Neural cell (in vitro differentiated cells): Measurements from ENCODE around the gene C1orf226. TPM values are rescaled to one million over a fixed set of nuclear protein-coding genes. Genes with fewer than 3 reads are reported as not detected.

ENCODE experiments used
- H2AFZ ChIP-seq: fragments of 200-600, 300-800 bp; sonication (generic), shearing (Covaris generic); 2 replicates; pipeline ENCODE4 v1.6.0; 2014; ENCODE audit warnings: low read depth, mild to moderate bottlenecking, antibody characterized with exemption, low read length, moderate library complexity
- H3F3A ChIP-seq: fragments of 200-600 bp; shearing (Covaris generic); 2 replicates; pipeline ENCODE4 v1.6.1; 2016; ENCODE audit warnings: mild to moderate bottlenecking, moderate library complexity, mixed read lengths, antibody characterized with exemption, low read length; ENCODE audit not compliant: insufficient read depth, poor library complexity, severe bottlenecking
- H3K27ac ChIP-seq: fragments of 200-600, 300-800 bp; sonication (generic), shearing (Covaris generic); 2 replicates; pipeline ENCODE4 v1.5.1; 2014; ENCODE audit warnings: mild to moderate bottlenecking, low read length, moderate library complexity
- H3K27me3 ChIP-seq: fragments of 300-800, 200-600 bp; sonication (generic), shearing (Covaris generic); 2 replicates; pipeline ENCODE4 v1.6.0; 2014; ENCODE audit warnings: mild to moderate bottlenecking, low read depth, low read length, moderate library complexity; ENCODE audit not compliant: insufficient read depth
- H3K36me3 ChIP-seq: fragments of 300-800, 200-600 bp; sonication (generic), shearing (Covaris generic); 2 replicates; pipeline ENCODE4 v1.5.1; 2014; ENCODE audit warnings: mild to moderate bottlenecking, antibody characterized with exemption, low read length, moderate library complexity; ENCODE audit not compliant: insufficient read depth
- H3K4me2 ChIP-seq: fragments of 300-800, 200-600 bp; sonication (generic), shearing (Covaris generic); 2 replicates; pipeline ENCODE4 v1.6.0; 2014; ENCODE audit warnings: mild to moderate bottlenecking, low read length
- H3K4me3 ChIP-seq: fragments of 300-800, 200-600 bp; sonication (generic), shearing (Covaris generic); 2 replicates; pipeline ENCODE4 v1.5.1; 2014; ENCODE audit warnings: mild to moderate bottlenecking, low read length, moderate library complexity
- H3K79me2 ChIP-seq: fragments of 200-600 bp; shearing (Covaris generic); replicated peaks from 2 replicates; pipeline ENCODE4 v1.6.0; 2014; ENCODE audit warnings: mild to moderate bottlenecking, low read length, moderate library complexity; ENCODE audit not compliant: insufficient read depth
- H3K9ac ChIP-seq: fragments of 300-800, 200-600 bp; sonication (generic), shearing (Covaris generic); 2 replicates; pipeline ENCODE4 v1.6.1; 2016; ENCODE audit warnings: mild to moderate bottlenecking, low read length, mixed read lengths
- H3K9me2 ChIP-seq: fragments of 200-600 bp; shearing (Covaris generic); 2 replicates; pipeline ENCODE4 v1.6.1; 2016; ENCODE audit warnings: mild to moderate bottlenecking, low read length, mixed read lengths; ENCODE audit not compliant: insufficient read depth
- H3K9me3 ChIP-seq: fragments of 200-600, 300-800 bp; sonication (generic), shearing (Covaris generic); 2 replicates; pipeline ENCODE4 v1.6.1; 2016; ENCODE audit warnings: mild to moderate bottlenecking, mixed run types, low read length, moderate library complexity, mixed read lengths
- H4K20me1 ChIP-seq: fragments of 200-600 bp; shearing (Covaris generic); 2 replicates; pipeline ENCODE4 v1.6.1; 2016; ENCODE audit warnings: mild to moderate bottlenecking, mixed run types; ENCODE audit not compliant: insufficient read depth
- CTCF ChIP-seq: fragments of 450-650 bp; IDR thresholded peaks from 2 replicates; pipeline ENCODE4 v1.5.1; 2014; ENCODE audit warnings: antibody characterized with exemption, mild to moderate bottlenecking, moderate library complexity; ENCODE audit not compliant: poor library complexity, severe bottlenecking
- EP300 ChIP-seq: fragments of 450-650 bp; conservative IDR thresholded peaks from 2 replicates; pipeline ENCODE4 v1.6.1; 2014; ENCODE audit warnings: antibody characterized with exemption, mild to moderate bottlenecking, moderate library complexity; ENCODE audit not compliant: poor library complexity, severe bottlenecking
- EZH2 ChIP-seq: fragments of 200-600, 300-800 bp; shearing (Covaris generic), sonication (generic); IDR thresholded peaks from 2 replicates; pipeline ENCODE4 v1.6.1; 2014; ENCODE audit warnings: antibody characterized with exemption, low read length, borderline replicate concordance, mild to moderate bottlenecking; ENCODE audit not compliant: insufficient read depth, poor library complexity, severe bottlenecking
- MXI1 ChIP-seq: fragments of 450-650 bp; conservative IDR thresholded peaks from 2 replicates; pipeline ENCODE4 v1.6.1; 2014; ENCODE audit warnings: antibody characterized with exemption, mild to moderate bottlenecking; ENCODE audit not compliant: poor library complexity, severe bottlenecking
- POLR2AphosphoS5 ChIP-seq: IDR thresholded peaks from 2 replicates; pipeline ENCODE4 v1.6.1; 2012
- RAD21 ChIP-seq: fragments of 450-650 bp; conservative IDR thresholded peaks from 2 replicates; pipeline ENCODE4 v1.6.1; 2014; ENCODE audit warnings: antibody characterized with exemption, mild to moderate bottlenecking, moderate library complexity
- REST ChIP-seq: IDR thresholded peaks from 2 replicates; pipeline ENCODE4 v1.6.1; 2012; ENCODE audit warnings: borderline replicate concordance
- SMC3 ChIP-seq: fragments of 450-650 bp; conservative IDR thresholded peaks from 2 replicates; pipeline ENCODE4 v1.6.1; 2014; ENCODE audit warnings: antibody characterized with exemption, mild to moderate bottlenecking, moderate library complexity; ENCODE audit not compliant: poor library complexity
- TAF1 ChIP-seq: IDR thresholded peaks from 2 replicates; pipeline ENCODE4 v1.6.1; 2012; ENCODE audit warnings: low read depth
- polyA plus RNA-seq: library from polyadenylated mRNA; depleted of rRNA; stranded (reverse); fragments of >200 nt; gene quantifications from 2 replicates; pipeline ENCODE4 v1.2.3, GENCODE V29; 2014

C1orf226 gene
- polyA plus RNA-seq, 1 donor from 2014 or later, result 6.7 TPM

GRCh38 chr1:162384116-162384515 is 2.6 kb downstream of the C1orf226 start:
- no peaks in the 10 kb centered on the region for H3K27me3 ChIP-seq
- H2AFZ ChIP-seq, result no peak overlapping the region
- H3K27ac ChIP-seq, result no peak overlapping the region
- H3K79me2 ChIP-seq, result no peaks in the 10 kb centered on the region
- TF ChIP-seq EP300 (no peak), RAD21 (no peak), MXI1 (no peak), CTCF (no peak), SMC3 (no peak), POLR2AphosphoS5 (no peak), REST (no peak), EZH2 (no peak), TAF1 (no peak)
- H4K20me1 ChIP-seq, result no peaks in the 10 kb centered on the region
- no peak overlapping the region for H3K9ac ChIP-seq
- no peaks in the 10 kb centered on the region for H3F3A ChIP-seq
- no peaks in the 10 kb centered on the region for H3K9me3 ChIP-seq
- peaks cover 8% of the 10 kb centered on the region for H3K36me3 ChIP-seq
- no peak overlapping the region for H3K4me2 ChIP-seq
- H3K4me3 ChIP-seq, result no peak overlapping the region
- H3K9me2 ChIP-seq, result no peaks in the 10 kb centered on the region

GRCh38 chr1:162384601-162385279 is 3.2 kb downstream of the C1orf226 start:
- no peaks in the 10 kb centered on the region for H3K27me3 ChIP-seq
- H3K4me2 ChIP-seq, result no peak overlapping the region
- no peak overlapping the region for H2AFZ ChIP-seq
- no peak overlapping the region for H3K27ac ChIP-seq
- TF ChIP-seq TAF1 (no peak), RAD21 (no peak), EP300 (no peak), SMC3 (no peak), EZH2 (no peak), REST (no peak), CTCF (no peak), MXI1 (no peak)
- H3K36me3 ChIP-seq, result peaks cover 8% of the 10 kb centered on the region
- H3K9me2 ChIP-seq, result no peaks in the 10 kb centered on the region
- no peak overlapping the region for H3K4me3 ChIP-seq
- H4K20me1 ChIP-seq, result no peaks in the 10 kb centered on the region
- H3K9me3 ChIP-seq, result no peaks in the 10 kb centered on the region
- no peaks in the 10 kb centered on the region for H3K79me2 ChIP-seq
- no peaks in the 10 kb centered on the region for H3F3A ChIP-seq
- H3K9ac ChIP-seq, result no peak overlapping the region
